Colonic mucosa (tissue), 4 donors: ENCODE data around the gene SLC6A4. TPM values are rescaled to one million over a fixed set of nuclear protein-coding genes. Genes with fewer than 3 reads are reported as not detected.
"Not testable (repeated sequence)": the region's sequence is repeated elsewhere in the genome, so short reads cannot be mapped to it uniquely, and the experiment has no call there.

Experiments
- DNase-seq: peaks from one replicate; pipeline ENCODE4 v3.0.0-alpha.2; 2020
- H3K27ac ChIP-seq: fragments of 200-600 bp; one replicate; pipeline ENCODE4 v1.8.0; 2021
- H3K27me3 ChIP-seq: fragments of 200-600 bp; one replicate; pipeline ENCODE4 v1.8.0; 2021
- H3K36me3 ChIP-seq: fragments of 200-600 bp; one replicate; pipeline ENCODE4 v1.8.0; 2021
- H3K4me1 ChIP-seq: fragments of 200-600 bp; one replicate; pipeline ENCODE4 v1.8.0; 2021; ENCODE audit warnings: mild to moderate bottlenecking
- H3K4me3 ChIP-seq: fragments of 200-600 bp; one replicate; pipeline ENCODE4 v1.8.0; 2021
- H3K9ac ChIP-seq, 2 donors: one replicate each; pipeline ENCODE4 v1.7.0; 2013; ENCODE audit warnings: control low read depth in 2 of 2, low read depth in 2 of 2, low read length in 2 of 2
- H3K9me3 ChIP-seq: fragments of 200-600 bp; one replicate; pipeline ENCODE4 v1.8.0; 2021
- intact Hi-C: fragments of 100-400 bp; cut with DNase I; formaldehyde crosslinking; loops from one replicate; pipeline ENCODE4 v1.14.1; 2022
- total RNA-seq, 2 donors: library from RNA; stranded (reverse); fragmentation: NEBNext Ultra II Directional in 1 of 2; extraction: Animal tissue kit (Norgen Biotek cat#: 25700) in 1 of 2; gene quantifications; one replicate each; pipeline ENCODE4 v1.2.1, GENCODE V29; 2021
- TF ChIP-seq, protein P1 (sequence below): fragments of 200-600 bp; IDR thresholded peaks from one replicate; pipeline ENCODE4 v1.8.0; 2022; ENCODE audit warnings: antibody characterized with exemption, mild to moderate bottlenecking
- donor health status: healthy.
- donor health status: DM: no; HTN: no; CAD: no.
- donor health status: DM: no; HTN: no; CAD: no.

The SLC6A4 gene
- total RNA-seq, 2 donors from 2014 or later: 0.25 to 0.88 TPM

DNA sequence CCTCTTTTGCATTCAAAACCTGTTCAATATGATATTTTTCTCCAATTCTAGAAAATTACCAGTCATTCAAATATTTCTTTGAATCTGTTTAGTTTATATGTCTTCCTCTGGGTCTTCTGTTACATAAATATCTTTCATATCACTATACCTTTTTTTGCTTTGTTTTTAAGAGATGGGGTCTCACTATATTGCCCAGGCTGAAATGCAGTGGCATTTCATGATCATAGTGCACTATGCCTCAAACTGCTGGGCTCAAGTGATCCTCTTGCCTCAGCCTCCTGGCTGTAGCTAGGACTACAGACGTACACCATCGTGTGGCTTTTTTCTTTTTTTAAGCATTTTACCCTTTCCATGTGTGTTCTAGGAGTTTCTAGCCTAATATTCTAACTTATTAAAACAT, 80.1 kb downstream of the SLC6A4 start:
- DNase-seq: no peak
- Histone ChIP-seq H3K4me3 (no peak overlapping the region), H3K4me1 (no peaks in the 10 kb centered on the region), H3K27ac (no peak overlapping the region), H3K36me3 (no peaks in the 10 kb centered on the region), H3K27me3 (no peaks in the 10 kb centered on the region), H3K9me3 (no peaks in the 10 kb centered on the region), H3K9ac (no peak overlapping the region)
- intact Hi-C loops: no loop called here
- TF ChIP-seq, protein P1, sequence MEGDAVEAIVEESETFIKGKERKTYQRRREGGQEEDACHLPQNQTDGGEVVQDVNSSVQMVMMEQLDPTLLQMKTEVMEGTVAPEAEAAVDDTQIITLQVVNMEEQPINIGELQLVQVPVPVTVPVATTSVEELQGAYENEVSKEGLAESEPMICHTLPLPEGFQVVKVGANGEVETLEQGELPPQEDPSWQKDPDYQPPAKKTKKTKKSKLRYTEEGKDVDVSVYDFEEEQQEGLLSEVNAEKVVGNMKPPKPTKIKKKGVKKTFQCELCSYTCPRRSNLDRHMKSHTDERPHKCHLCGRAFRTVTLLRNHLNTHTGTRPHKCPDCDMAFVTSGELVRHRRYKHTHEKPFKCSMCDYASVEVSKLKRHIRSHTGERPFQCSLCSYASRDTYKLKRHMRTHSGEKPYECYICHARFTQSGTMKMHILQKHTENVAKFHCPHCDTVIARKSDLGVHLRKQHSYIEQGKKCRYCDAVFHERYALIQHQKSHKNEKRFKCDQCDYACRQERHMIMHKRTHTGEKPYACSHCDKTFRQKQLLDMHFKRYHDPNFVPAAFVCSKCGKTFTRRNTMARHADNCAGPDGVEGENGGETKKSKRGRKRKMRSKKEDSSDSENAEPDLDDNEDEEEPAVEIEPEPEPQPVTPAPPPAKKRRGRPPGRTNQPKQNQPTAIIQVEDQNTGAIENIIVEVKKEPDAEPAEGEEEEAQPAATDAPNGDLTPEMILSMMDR: no peak

DNA sequence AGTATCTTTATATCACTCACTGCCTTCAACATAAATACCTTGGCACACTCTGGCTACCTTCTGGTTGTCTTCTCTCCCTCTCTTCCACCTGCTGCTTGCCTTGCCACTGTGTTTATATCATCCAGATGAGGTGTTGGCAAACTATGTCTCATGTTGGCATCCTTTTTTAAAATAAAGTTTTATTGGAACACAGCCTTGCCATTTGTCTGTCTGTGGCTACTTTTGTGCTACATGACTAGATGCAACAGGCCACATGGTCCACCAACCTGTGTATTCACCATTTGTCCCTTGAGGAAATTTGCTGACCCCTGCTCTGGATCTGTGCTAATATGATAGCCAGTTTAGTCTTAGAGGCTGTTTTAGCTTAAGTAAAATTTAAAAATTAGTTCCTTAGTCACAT, 82.0 kb downstream of the SLC6A4 start:
- H3K9ac ChIP-seq: no peak overlapping the region
- TF ChIP-seq, protein P1: no peak
- no peaks in the 10 kb centered on the region for H3K9me3 ChIP-seq
- H3K27ac ChIP-seq: no peak overlapping the region
- H3K4me3 ChIP-seq: no peak overlapping the region
- H3K27me3 ChIP-seq: no peaks in the 10 kb centered on the region
- no peaks in the 10 kb centered on the region for H3K4me1 ChIP-seq
- intact Hi-C loops: no loop called here
- no peaks in the 10 kb centered on the region for H3K36me3 ChIP-seq
- no peak for DNase-seq

DNA sequence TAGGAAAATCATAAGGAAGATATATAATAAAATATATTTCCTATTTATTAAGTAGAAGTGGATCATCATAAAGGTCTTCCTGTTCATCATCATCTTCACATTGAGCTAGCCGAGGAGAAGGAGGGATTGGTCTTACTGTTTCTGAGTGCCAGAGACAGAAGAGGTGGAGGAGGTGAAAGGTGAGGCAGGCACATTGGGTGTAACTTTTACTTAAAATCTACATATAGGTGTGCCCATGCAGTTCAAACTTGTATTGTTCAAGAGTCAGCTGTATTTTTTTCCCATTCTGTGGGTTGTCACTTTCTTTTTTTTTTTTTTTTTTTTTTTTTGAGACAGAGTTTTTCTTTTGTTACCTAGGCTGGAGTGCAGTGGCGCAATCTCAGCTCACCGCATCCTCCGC, 84.0 kb downstream of the SLC6A4 start:
- intact Hi-C loops: no loop called here
- no peaks in the 10 kb centered on the region for H3K36me3 ChIP-seq
- no peak overlapping the region for H3K9ac ChIP-seq
- no peak overlapping the region for H3K4me3 ChIP-seq
- TF ChIP-seq, protein P1: no peak
- no peaks in the 10 kb centered on the region for H3K4me1 ChIP-seq
- DNase-seq: no peak
- no peaks in the 10 kb centered on the region for H3K9me3 ChIP-seq
- H3K27me3 ChIP-seq: no peaks in the 10 kb centered on the region
- H3K27ac ChIP-seq: no peak overlapping the region

DNA sequence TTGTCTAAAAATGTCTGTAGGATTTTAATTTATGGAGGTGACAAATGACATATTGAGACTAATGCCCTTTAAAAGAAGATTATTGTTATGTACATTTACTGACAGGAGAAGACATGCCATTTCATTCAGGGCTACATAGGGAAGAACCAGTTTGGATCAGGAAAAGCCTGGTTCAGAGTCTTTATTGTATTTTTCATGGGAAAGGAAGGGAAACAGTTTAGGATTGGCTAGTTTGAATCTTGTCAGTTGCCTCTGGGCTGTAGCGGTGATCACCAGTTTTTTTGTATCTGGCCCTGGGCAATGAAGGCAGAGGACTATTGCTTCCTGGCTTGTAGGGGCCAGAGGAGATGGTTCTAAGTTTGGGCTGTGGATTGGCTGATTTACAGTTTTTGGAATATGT, 87.1 kb downstream of the SLC6A4 start:
- no peak overlapping the region for H3K9ac ChIP-seq
- H3K27ac ChIP-seq: no peak overlapping the region
- DNase-seq: no peak
- H3K36me3 ChIP-seq: no peaks in the 10 kb centered on the region
- no peaks in the 10 kb centered on the region for H3K4me1 ChIP-seq
- H3K9me3 ChIP-seq: no peaks in the 10 kb centered on the region
- TF ChIP-seq, protein P1: no peak
- H3K27me3 ChIP-seq: no peaks in the 10 kb centered on the region
- H3K4me3 ChIP-seq: no peak overlapping the region
- intact Hi-C loops: no loop called here

DNA sequence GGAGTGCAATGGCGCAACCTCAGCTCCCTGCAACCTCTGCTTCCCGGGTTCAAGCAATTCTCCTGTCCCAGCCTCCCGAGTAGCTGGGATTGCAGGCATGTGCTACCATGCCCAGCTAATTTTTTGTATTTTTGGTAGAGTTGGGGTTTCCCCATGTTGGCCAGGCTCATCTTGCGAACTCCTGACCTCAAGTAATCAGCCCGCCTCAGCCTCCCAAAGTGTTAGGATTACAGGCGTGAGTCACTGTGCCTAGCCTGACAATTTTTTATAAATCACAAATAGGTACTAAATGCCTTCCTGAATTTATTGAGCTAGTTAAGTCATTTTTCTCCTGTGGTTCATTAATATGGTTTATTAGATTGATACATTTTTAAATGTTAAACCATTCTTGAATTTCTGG, 87.6 kb downstream of the SLC6A4 start:
- H3K9ac ChIP-seq, H3K27ac ChIP-seq, H3K4me1 ChIP-seq, H3K27me3 ChIP-seq, H3K4me3 ChIP-seq, H3K9me3 ChIP-seq, DNase-seq, intact Hi-C loops, H3K36me3 ChIP-seq: not testable (repeated sequence)

Other genes with a start within 250 kb of the SLC6A4 start
- 10 to 100 TPM; 20.9 TPM for gene NSRP1, start 118.9 kb downstream of the SLC6A4 start, total RNA-seq
- 10 to 100 TPM; 21.8 to 33.7 TPM for gene BLMH, start 56.2 kb upstream of the SLC6A4 start, total RNA-seq
- gene TMIGD1, start 98.4 kb upstream of the SLC6A4 start, total RNA-seq: 100 to 1,000 TPM in 1 of 2 donors, 10 to 100 TPM in 1; 14.4 to 107 TPM
- gene CPD, start 143.2 kb upstream of the SLC6A4 start, total RNA-seq: 10 to 100 TPM; 56.5 to 89.5 TPM
- 10 to 100 TPM; 48.7 to 53.9 TPM for gene GOSR1, start 241.7 kb upstream of the SLC6A4 start, total RNA-seq